ENCODE data around the gene GPN1.
"Not testable (repeated sequence)": the region's sequence is repeated elsewhere in the genome, so short reads cannot be mapped to it uniquely, and the experiment has no call there.

Gene GPN1

DNA sequence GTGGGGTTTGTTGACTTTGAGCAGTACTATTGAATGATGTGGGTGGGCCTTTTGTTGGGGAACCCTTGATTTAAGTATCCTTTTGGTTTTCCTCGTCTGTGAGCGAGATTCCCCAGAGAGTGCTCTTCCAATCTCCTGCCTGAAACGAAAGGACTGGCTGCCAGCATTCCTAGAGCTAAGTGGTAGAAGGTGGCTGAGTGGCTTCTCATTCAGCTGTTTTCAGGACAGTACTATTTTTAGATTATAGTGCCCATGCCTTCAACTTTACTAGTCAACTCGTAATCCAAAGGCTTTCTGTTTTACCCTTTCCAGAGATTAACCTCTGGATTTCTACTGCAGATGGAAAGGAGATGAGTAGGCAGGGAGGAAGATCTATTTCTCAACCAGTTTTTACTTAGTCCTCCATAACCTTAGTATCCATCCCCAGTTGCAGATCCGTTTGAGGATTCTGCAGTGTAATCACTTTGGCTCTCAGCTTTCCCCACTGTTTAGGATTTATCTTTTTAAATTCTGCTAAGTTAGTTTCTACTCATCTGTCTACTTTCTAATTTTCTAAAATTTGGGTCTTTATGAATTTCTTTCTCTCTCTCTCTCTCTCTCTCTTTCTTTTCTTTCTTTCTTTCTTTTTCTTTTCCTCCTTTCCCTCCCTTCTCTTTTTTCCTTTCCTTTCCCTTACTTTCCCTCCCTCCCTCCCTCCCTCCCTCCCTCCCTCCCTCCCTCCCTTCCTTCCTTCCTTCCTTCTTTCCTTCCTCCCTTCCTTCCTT, 44.1 kb downstream of the GPN1 start:
- DNase-seq = no peak

GRCh38 chr2:27680571-27680970, 51.7 kb downstream of the GPN1 start:
- DNase-seq = no peak

GRCh38 chr2:27681841-27682240, 53.0 kb downstream of the GPN1 start:
- DNase-seq = no peak

GRCh38 chr2:27682334-27682771, 53.5 kb downstream of the GPN1 start:
- DNase-seq = not testable (repeated sequence)

DNA sequence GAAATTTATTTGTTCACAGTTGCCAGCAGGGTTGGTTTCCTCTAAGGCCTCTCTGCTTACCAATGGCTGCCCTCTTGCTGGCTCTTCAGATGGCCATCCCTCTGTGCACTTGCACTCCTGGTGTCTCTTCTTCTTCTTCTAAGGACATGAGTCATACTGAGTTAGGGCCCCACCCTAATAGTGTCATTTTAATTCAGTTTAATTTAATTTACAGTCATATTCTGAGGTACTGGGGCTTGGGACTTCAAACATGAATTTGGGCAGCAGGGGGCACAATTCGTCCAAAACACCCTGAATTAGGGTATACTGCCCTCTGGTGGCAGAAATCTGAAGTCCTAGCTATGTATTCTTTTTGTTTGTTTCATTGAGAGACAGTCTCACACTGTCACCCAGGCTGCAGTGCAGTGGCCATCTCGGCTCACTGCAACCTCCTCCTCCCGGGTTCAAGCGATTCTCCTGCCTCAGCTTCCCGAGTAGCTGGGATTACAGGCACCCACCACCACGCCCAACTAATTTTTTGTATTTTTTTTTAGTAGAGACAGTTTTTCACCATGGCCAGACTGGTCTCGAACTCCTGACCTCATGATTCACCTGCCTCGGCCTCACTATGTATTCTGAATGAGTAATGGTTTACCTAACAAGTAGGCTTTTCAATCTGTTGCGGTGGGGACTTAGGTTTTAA, 54.7 kb downstream of the GPN1 start:
- peak; percentile 67 for DNase-seq

- not testable (repeated sequence) for DNase-seq
Observed at GRCh38 chr2:27685006-27685405, 56.2 kb downstream of the GPN1 start.

DNA sequence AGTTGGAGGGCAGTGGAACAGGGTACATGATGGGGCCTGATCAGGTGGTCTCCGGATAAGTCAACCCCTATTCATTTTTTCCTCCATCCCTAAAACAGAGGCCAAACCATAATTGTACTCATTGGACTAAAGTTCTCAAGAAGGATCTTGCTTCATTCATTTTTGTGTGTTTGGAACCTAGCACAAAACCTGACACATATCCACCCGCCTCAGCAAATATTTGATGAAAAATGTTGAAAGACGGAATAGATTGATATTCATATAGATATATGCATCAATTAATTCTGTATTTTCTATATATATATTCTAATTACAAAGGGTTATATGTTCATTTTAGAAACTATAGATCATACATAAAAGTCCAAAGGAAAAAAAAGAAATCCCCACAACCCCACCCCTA, 56.7 kb downstream of the GPN1 start:
- DNase-seq = no peak

GRCh38 chr2:27687232-27687631, 58.4 kb downstream of the GPN1 start:
- no peak for DNase-seq

GRCh38 chr2:27689424-27689823, 60.6 kb downstream of the GPN1 start:
- DNase-seq = no peak

GRCh38 chr2:27690052-27690451, 61.2 kb downstream of the GPN1 start:
- DNase-seq = no peak

DNA sequence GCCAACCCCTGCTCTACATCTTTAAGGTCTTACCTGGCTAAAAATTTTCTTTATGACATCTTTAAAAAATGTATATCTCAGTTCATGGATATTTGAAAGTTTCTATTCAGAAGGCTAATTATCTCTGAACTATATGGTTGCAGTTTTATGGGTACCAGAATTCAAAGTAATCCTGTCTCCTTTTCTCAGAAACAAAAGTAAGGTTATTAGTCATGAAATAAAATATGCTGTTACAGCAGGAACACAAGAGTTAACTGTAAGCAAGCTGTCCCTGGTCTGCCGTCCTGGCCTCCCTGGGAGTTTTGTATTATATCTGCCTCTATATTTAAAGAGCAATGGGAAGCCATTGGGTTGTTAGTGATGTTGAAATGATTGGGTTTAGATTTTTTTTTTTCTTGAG, 68.8 kb downstream of the GPN1 start:
- no peak for DNase-seq

Measured in NCI-H1092 treated with DMSO at 0.1 percent for 48 hours (cell line).